Activated T-cell treated with anti-CD3 and anti-CD28 coated beads for 24 hours (primary cell): ENCODE measurements around the gene MRTFA.
A peak's percentile ranks its signal among the peaks of the same experiment; 100 is the strongest.
"Not testable (repeated sequence)": the region's sequence is repeated elsewhere in the genome, so short reads cannot be mapped to it uniquely, and the experiment has no call there.

Experiments
- DNase-seq: peaks from one replicate; pipeline ENCODE4 v3.0.0-alpha.2; 2020; ENCODE audit warnings: low read depth

MRTFA gene

DNA sequence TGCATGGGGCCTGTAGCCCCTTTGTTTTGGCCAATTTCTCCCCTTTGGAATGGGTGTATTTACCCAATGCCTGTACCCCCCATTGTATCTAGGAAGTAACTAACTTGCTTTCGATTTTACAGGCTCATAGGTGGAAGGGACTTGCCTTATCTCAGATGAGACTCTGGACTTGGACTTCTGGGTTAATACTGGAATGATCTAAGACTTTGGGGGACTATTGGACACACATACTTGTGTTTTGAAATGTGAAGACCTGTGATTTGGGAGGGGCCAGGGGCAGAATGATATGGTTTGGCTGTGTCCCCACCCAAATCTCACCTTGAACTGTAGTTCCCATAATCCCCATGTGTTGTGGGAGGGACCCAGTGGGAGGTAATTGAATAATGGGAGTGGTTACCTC is 82.5 kb downstream of the MRTFA start:
- not testable (repeated sequence) for DNase-seq

DNA sequence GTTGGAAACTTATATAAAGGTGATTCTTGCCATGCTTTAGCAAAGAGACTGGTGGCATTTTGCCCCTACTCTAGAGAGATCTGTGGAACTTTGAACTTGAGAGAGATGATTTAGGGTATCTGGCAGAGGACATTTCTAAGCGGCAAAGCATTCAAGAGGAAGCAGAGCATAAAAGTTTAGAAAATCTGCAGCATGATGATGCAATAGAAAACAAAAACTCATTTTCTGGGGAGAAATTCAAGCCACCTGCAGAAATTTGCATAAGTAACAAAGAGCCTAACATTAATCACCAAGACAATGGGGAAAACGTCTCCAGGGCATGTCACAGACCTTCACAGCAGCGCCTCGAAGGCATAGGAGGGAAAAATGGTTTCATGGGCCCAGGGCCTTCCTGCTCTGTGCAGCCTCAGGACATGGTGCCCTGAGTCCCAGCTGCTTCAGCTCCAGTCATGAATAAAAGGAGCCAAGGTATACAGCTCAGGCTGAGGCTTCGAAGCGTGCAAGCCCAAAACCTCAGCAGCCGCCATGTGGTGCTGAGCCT is 83.4 kb downstream of the MRTFA start:
- no peak for DNase-seq

DNA sequence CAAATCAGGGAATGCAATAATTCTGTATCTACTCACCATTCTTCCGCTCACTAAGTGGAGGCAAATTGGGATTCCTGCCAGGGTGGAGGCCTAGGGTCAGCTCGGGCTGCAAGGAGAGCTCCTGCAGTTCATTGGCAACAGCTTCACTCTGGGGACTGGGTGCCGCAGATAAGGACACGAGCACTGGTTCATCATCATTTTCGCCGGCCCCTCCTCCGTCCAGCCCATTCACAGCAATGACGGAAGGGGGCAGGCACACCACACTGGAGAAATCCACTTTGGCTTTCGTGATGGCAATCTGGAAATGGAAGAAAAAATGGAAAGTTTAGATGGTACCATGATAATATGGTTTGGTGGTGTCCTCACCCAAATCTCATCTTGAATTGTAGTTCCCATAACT is 84.4 kb downstream of the MRTFA start:
- no peak for DNase-seq

DNA sequence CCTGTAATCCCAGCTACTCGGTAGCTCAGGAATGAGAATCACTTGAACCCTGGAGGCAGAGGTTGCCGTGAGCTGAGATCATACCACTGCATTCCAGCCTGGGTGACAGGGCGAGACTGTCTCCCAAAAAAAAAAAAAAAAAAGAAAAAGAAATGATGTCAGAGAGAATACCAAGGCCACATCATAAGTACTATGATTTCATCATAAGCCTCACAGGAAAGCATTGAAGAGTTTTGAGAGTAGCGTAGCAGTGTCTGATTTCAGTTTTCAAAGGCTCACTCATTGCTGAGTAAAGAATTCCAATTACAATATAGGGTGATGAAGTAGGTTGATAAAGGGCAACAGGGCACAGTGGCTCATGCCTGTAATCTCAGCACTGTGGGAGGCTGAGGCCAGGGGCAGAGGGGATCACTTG is 88.8 kb downstream of the MRTFA start:
- no peak for DNase-seq

DNA sequence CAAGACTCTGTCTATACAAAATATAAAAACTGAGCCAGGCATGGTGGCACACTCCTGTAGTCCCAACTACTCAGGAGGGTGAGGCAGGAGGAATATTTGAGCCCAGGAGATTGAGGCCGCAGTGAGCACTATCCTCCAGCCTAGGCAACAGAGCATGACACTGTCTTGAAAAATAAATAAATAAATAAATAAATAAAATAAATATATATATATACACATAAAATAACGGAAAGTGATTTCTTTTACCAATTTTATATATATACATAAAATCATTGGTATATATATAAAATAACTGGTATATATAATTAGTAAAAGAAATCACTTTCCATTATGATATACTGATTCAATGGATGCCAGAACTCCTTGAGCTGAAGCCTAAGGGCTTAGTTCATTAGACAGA is 91.8 kb downstream of the MRTFA start:
- DNase-seq = no peak

DNA sequence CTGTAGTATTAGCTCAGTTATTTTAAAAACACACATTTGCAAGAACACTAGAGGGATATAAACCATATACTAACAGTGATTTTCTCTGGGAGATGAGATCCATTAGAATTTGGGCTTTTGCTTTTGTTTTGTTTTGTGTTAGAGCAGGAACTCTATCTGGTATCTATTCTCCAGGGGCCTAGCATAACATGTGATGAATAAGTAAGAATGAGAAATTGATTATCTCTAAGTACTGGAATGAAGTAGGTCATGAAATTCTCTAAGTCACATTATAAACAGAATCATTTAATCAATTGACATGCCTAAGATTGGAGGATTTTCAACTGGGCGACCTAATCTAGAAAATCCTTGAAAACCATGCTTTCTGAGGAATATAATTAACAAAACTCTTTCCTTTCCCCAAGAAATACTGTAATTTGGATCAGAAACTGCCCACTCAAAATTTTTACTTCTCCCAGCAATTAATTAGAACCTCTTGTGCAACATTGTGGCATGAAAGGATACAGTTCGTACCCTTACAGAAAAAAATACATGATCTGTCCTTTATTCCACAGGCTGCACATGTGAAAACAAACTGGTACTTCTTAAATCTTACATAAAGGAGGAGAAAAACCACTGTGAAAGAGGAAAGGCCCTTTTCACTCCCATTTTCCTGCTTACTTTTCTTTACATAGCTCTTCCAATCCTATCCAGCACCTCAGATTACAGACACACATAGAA is 93.5 kb downstream of the MRTFA start:
- DNase-seq = no peak

DNA sequence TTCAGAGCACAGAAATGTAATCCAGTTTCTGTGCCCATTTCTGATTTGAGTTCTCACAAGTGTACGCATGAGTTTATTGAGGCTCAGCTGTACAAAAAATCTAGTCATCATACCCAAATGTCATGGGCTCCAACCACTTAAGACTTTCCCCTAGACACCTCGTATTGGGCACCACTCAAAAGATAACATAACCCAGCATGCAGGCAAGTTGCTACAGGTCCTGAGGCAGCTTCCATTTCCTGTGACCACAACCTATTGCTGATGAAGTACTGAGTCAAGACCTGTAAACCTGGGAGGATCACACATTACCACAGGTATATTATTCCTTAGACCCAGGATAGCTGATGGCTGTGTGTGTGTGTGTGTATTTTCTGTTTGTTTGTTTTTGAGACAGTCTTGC is 95.2 kb downstream of the MRTFA start:
- no peak for DNase-seq

DNA sequence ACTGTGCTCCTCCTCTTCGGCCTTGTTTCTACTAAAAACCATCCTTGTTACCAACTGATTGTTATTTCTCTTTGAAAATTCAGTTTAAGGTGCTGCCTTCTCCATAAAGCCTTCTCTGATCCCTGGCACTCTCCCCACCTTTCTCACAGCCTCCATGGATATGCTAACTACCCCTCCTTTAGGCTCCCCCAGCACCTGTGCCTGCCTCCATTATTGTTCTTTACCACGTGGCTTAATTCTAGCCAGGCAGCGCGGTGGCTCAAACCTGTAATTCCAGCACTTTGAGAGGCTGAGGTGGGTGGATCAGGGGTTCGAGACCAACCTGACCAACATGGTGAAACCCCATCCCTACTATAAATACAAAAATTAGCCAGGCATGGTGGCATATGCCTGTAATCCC is 96.3 kb downstream of the MRTFA start:
- DNase-seq = no peak

DNA sequence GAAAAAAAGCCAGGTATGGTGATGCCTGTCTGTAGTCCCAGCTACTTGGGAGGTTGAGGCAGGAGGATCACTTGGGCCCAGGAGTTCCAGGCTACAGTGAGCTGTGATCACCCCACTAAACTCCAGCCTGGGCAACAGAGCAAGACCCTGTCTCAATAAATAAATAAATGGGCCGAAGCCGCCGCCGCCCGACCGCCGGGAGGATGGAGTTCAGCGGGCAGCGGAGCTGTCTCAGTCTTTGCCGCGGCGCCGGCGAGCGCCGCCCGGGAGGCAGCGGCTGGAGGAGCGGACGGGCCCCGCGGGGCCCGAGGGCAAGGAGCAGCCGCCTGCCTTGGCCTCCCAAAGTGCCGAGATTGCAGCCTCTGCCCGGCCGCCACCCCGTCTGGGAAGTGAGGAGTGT is 100.4 kb downstream of the MRTFA start:
- DNase-seq = not testable (repeated sequence)

DNA sequence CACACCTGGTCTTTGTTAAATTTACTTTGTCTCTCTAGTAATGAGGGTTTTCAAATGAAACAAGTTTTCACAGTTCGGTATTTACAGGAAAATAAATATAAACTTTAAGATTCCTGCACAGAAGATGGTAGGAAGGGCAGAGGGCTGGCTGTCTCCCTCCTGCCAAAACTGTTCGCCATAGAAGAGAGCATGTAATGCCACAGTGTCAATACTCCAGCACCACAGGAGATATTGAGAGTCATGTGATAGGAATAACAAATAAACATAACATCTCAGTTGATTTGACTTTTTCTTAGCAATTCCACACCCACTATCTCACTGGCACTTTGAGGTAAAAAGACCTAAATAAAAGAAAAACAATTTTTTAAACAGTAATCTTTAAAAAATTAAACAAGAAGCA is 100.9 kb downstream of the MRTFA start:
- DNase-seq = no peak

DNA sequence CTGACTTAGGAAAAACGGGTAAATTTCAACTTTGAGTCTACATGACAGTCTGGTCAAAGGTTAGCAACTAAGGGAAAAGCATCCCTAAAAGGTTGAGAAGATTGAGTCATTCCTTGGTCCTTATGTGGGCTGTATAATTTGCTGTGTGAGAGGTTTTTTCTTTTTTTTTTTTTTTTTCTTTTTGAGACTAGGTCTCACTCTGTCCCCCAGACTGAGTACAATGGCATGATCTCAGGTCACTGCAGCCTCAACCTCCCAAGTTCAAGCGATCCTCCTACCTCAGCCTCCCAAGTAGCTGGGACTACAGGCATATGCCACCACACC is 101.4 kb downstream of the MRTFA start:
- DNase-seq = no peak

DNA sequence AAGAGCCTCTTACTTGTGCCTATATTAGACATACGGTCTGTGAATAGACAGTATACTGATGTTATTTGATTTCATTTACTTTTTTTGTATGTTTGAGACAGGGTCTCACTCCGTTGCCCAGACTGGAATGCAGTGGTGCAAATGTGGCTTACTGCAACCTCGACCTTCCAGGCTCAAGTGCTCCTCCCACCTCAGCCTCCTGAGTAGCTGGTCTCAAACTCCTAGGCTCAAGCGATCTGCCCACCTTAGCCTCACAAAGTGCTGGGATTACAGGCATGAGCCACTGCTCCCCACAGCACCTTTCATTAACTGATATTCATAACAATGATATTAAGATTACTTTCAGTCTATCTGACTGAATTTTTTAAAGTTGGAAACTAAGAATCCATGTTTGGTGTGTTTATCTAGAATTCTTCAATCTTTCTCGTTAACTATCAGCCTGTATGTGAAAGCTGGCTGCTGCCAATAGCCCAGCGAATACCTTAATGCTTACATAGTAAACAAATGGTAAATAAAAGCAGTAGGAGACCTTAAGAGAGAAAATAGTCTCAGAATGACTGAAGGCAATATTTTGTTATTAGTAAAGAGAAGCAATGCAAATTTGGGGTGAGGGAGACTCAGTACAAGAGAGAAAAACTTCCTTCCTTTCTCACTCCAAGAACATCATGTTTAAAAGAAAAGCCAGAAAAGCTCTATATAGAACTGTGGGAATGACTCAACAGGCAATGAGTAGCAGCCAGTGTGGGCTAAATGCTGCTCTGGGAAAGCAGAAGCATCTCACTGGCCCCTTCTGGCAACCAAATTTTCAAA is 101.9 kb downstream of the MRTFA start:
- no peak for DNase-seq

DNA sequence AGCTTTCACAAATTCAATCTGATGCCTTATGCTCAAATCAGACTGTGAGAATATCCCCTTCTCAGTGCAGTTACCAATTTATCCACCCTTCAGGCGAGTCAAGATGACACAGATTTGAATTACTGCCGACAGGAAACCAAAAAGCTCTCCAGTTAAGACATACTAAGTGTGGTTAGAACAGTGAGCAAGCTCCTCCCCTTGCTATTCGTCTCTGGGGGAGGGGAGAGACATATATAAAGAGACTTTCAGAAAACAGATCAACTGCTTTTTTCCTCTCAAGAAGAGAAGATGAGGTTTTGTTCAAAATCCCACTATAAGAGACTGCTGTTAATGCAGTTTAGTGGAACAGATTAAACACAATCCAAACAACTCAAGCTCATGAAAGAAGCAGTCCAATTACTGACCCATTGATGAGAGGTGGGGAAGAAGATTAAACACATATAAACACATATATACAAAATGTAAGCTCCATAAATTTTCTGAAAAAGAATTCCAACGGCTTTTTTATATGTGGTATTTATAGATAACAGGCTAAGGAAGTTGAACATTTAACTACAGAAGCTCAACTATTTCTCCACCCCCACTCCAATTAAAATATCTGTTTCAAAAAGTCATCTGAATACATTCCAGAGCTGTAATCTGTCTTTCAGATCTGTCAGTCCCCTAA is 102.7 kb downstream of the MRTFA start:
- DNase-seq = peak; percentile 41

DNA sequence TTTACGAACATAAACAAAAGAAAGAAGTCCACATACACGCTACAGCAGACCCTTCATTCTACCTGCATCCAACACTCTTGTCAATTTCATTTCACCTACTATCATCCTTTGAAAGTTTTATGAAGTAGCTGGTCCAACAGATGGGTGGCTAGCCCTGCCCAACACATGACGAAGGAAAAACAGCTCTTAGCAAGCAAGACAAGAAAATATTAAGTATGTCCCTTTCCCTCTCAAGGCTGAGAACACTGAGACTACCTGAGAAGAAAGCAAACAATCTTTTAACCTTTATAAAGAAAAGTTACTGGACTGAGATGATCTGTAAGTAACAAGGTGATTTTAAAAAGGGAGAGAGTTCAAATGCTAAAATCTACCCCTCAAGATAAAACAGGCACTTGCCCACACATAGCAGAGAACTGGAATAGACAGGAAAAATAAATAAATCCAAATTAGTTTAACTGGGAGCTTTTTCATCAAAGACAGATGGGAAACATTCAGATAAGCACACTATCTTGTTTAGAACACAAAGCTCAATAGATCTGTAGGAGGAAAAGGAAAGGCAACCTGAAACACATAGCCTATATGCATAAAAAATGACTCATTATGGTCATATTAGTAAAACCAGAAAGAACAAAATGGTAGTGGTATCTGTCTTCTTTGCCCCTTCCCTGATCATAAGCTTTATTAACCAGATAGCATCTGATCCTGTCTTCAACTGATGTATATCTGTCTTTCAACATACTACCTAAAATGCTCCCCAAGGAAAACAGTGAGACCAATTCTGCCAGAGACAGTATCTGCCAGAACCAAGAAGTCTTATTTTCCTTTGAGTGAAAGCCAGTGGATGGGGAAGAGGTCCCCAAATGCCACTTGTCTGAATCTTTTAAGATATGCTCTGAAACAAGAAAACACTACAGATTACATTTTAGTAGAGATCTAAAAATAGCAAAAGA is 104.3 kb downstream of the MRTFA start:
- no peak for DNase-seq

DNA sequence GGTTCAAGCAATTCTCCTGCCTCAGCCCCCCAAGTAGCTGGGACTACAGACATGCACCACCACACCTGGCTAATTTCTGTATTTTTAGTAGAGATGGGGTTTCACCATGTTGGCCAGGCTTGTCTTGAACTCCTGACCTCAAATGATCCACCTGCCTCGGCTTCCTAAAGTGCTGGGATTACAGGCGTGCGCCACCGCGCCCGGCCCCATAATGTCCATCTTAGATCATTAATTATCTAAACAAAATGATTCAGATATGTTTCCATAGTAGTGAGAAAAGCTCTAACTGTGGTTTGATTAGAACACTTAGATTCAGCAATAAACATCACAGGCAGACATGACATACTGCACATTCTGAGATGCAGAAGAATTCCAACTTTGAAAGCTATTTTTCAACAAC is 106.1 kb downstream of the MRTFA start:
- DNase-seq = not testable (repeated sequence)

DNA sequence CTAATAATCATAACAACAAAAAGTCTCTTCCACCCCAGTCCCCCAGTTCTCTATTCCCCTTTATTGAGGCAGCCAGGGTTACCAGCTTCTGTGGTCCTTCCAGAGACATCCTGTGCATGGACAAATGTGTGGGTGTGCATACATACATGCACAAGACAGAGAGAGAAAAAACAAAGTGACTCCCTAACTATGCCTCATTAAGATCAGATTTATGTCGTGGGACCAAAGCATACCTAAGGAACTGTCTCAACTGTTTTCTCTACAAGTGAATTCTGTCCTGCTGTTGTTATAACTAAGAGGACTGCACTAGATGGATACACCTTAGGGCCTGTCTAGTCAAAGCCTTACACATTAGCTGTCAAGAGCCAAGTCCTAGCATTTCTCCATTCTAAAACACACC is 106.7 kb downstream of the MRTFA start:
- DNase-seq = no peak

DNA sequence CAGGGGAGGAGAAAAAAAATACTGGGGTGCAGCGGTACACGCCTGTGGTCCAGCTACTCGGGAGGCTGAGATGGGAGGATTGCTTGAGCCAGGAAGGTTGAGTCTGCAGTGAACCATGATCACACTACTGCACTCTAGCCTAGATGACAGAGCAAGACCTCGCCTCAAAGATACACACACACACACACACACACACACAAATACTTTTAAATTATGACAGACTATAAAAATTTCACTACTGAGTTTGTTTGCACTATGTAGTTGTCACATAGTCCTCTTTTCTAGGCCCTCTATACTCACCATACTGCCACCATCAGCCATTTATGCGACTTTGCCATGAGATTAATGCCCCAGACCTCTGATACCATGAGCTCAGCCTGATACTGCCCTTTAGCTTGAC is 109.6 kb downstream of the MRTFA start:
- DNase-seq = no peak

DNA sequence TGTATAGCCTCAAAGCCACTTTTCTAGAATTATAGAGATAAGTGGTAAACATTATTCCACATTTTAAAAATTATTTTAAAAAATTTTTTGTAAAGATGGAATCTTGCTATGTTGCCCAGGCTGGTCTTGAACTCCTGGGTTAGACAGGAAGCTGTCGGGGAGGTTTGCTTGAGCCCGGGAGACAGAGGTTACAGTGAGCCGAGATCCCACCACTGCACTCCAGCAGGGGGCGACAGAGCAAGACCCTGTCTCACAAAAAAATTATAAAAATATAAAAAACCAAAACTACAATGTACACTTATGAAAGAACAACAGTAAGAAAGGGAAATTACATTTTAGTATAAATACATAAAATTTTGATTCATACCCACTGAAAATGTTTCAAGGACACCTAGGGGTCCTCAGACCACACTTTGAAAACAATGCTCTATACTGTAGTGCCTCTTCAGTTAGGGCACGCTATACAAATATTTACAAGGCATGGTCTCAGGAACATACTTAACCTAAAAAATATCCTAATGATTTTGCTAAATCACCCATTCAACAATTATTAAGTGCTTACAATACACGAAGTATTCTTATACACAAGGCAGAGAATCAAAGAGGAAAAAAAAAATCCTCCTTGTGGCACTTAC is 111.2 kb downstream of the MRTFA start:
- DNase-seq = peak; percentile 66

DNA sequence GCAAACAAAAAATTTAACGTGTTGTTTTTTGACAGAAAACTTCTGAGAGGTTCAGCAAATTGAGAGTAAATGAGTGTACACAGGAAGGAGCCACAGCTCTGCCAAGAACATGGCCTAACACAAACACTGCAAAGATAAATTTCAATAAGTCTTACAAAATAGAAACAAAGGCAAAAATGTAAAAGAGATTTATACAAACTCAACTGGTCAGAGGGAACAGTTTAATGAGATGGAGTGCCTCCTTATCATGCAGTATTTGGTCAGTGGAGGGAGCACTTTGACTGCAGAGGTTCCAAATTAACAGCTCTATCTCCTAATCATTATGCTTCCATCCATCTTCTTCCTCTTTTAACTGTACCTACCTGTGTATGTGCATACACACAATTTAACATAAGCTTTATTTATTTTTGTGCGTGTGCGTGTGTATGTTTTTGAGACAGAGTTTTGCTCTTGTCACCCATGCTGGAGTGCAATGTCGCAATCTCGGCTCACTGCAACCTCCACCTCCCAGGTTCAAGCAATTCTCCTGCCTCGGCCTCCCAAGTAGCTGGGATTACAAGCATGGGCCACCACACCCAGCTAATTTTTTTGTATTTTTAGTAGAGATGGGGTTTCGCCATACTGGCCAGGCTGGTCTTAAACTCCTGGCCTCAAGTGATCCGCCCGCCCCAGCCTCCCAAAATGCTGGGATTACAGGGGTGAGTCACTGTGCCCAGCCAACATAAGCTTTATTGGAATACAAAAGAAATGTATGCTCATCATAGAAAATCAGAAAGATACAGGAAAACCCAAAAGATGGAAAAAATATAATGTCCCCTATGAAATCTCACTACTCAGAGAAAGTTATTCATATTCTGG is 111.9 kb downstream of the MRTFA start:
- DNase-seq = no peak

DNA sequence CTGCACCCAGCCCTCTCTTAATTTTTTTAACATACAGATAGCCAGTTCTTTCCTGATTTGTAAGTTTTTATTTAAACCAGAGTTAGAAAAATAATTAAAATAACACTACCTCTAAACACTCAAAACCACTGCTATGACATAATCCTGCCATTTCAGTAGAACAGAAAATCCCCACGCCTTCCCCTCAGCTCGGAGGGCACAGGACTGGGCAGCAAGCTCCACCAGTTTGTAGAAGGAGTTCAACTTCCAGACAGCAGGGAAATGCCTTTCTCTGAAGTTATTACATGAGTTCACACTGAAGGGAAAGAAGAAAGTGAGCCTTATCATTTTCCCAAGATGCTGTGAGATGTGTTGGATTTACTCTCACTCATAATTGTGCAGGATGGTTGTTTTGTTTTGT is 114.4 kb downstream of the MRTFA start:
- no peak for DNase-seq
